HepG2 (cell line): Measurements from ENCODE around the gene EHD4. TPM values are rescaled to one million over a fixed set of nuclear protein-coding genes. Genes with fewer than 3 reads are reported as not detected.

Experiments
- AGO2 ChIP-seq: fragments of 200-400 bp; formaldehyde crosslinking; optimal IDR thresholded peaks from 2 replicates; pipeline ENCODE3; 2017; ENCODE audit warnings: mild to moderate bottlenecking, low read depth, low read length, moderate library complexity
- ARID2 ChIP-seq: sonication (generic); formaldehyde crosslinking; IDR thresholded peaks from 2 replicates; pipeline ENCODE4 v1.8.1; 2022; ENCODE audit warnings: mild to moderate bottlenecking, missing genetic modification reagents, borderline replicate concordance
- ARID4A ChIP-seq: sonication (generic); formaldehyde crosslinking; IDR thresholded peaks from 2 replicates; pipeline ENCODE4 v1.5.0; 2020; ENCODE audit warnings: mild to moderate bottlenecking, missing genetic modification reagents, borderline replicate concordance
- BCL6 ChIP-seq: IDR thresholded peaks from 2 replicates; pipeline ENCODE4 v1.6.1; 2016; ENCODE audit warnings: missing genetic modification reagents, missing compliant biosample characterization
- CBX2 ChIP-seq, 2 experiments: fragments of 200-600 bp in 1 of 2; sonication (generic); formaldehyde crosslinking in 1 of 2; IDR thresholded peaks; 2 replicates each; pipeline versions ENCODE4 v1.7.0 to v1.8.1; 2018 to 2022; ENCODE audit warnings: low read depth in 2 of 2, low read length in 1 of 2, mild to moderate bottlenecking in 1 of 2, missing genetic modification reagents in 1 of 2
- CEBPG ChIP-seq: IDR thresholded peaks from 2 replicates; pipeline ENCODE4 v1.6.1; 2016
- FOXO1 ChIP-seq: sonication (generic); formaldehyde crosslinking; IDR thresholded peaks from 2 replicates; pipeline ENCODE4 v1.4.0; 2020; ENCODE audit warnings: missing genetic modification reagents
- GTF2F1 ChIP-seq: fragments of 150-350 bp; IDR thresholded peaks from 2 replicates; pipeline ENCODE4 v1.6.1; 2014; ENCODE audit warnings: low read length
- GTF3A ChIP-seq: sonication (generic); formaldehyde crosslinking; conservative IDR thresholded peaks from 2 replicates; pipeline ENCODE4 v1.4.0; 2020; ENCODE audit warnings: mild to moderate bottlenecking, missing genetic modification reagents
- HDAC2 ChIP-seq: sonication (generic); formaldehyde crosslinking; IDR thresholded peaks from 2 replicates; pipeline ENCODE4 v1.4.0; 2020; ENCODE audit warnings: missing genetic modification reagents
- HOXA5 ChIP-seq: sonication (generic); formaldehyde crosslinking; IDR thresholded peaks from 2 replicates; pipeline ENCODE4 v1.4.0; 2020; ENCODE audit warnings: missing genetic modification reagents
- KAT8 ChIP-seq: IDR thresholded peaks from 2 replicates; pipeline ENCODE4 v1.6.1; 2016; ENCODE audit warnings: missing genetic modification reagents, missing compliant biosample characterization
- KDM1A ChIP-seq: IDR thresholded peaks from 2 replicates; pipeline ENCODE4 v1.6.1; 2016; ENCODE audit warnings: missing compliant biosample characterization
- MAFK ChIP-seq, 2 experiments: IDR thresholded peaks in 1 of 2; conservative IDR thresholded peaks in 1 of 2; 2 replicates each; pipeline ENCODE4 v1.6.1; 2011; ENCODE audit warnings: improper control_type of control experiment in 2 of 2, low read length in 2 of 2
- PATZ1 ChIP-seq: sonication (generic); formaldehyde crosslinking; IDR thresholded peaks from 2 replicates; pipeline ENCODE4 v1.4.0; 2020; ENCODE audit warnings: missing genetic modification reagents
- RARA ChIP-seq: IDR thresholded peaks from 2 replicates; pipeline ENCODE4 v1.6.1; 2016; ENCODE audit warnings: missing genetic modification reagents, missing compliant biosample characterization
- SKI ChIP-seq: fragments of 450-650 bp; IDR thresholded peaks from one replicate; pipeline ENCODE4 v1.6.1; 2018; ENCODE audit warnings: mild to moderate bottlenecking; ENCODE audit not compliant: partially characterized antibody
- ZBTB25 ChIP-seq: IDR thresholded peaks from 2 replicates; pipeline ENCODE4 v1.6.1; 2018; ENCODE audit warnings: missing genetic modification reagents
- ZFP1 ChIP-seq: IDR thresholded peaks from 2 replicates; pipeline ENCODE4 v1.6.1; 2016
- ZNF143 ChIP-seq: sonication (generic); formaldehyde crosslinking; IDR thresholded peaks from 2 replicates; pipeline ENCODE4 v1.4.0; 2020; ENCODE audit warnings: missing genetic modification reagents
- ZNF3 ChIP-seq: IDR thresholded peaks from 2 replicates; pipeline ENCODE4 v1.7.0; 2017; ENCODE audit warnings: inconsistent platforms
- ZNF543 ChIP-seq: sonication (generic); formaldehyde crosslinking; IDR thresholded peaks from 2 replicates; pipeline ENCODE4 v1.4.0; 2020; ENCODE audit warnings: mild to moderate bottlenecking, missing genetic modification reagents
- ZNF780A ChIP-seq: sonication (generic); formaldehyde crosslinking; IDR thresholded peaks from 2 replicates; pipeline ENCODE4 v1.8.0; 2022; ENCODE audit warnings: mild to moderate bottlenecking, missing genetic modification reagents, moderate library complexity
- ZNF792 ChIP-seq: IDR thresholded peaks from 2 replicates; pipeline ENCODE4 v1.6.1; 2016
- ZNF879 ChIP-seq: sonication (generic); formaldehyde crosslinking; IDR thresholded peaks from 2 replicates; pipeline ENCODE4 v1.8.1; 2023; ENCODE audit warnings: missing genetic modification reagents
- polyA plus RNA-seq, 8 experiments: library from polyadenylated mRNA; depleted of rRNA in 3 of 8; stranded (reverse) in 7 of 8; unstranded in 1 of 8; fragments of >200 nt; fragmentation: Illumina TruSeq in 4 of 8; extraction: Trizol in 4 of 8; gene quantifications; 2 replicates each; pipeline versions ENCODE4 v1.2.1 to v1.2.3, GENCODE V29; 2011 to 2016; ENCODE audit warnings: low read depth in 4 of 8, missing spikeins in 1 of 8, mixed read lengths in 1 of 8; ENCODE audit not compliant: insufficient read depth in 1 of 8
- total RNA-seq, 5 experiments: library from RNA; depleted of rRNA; stranded (reverse); fragments of >200 nt; fragmentation: Illumina TruSeq; extraction: Trizol; gene quantifications; 2 replicates each; pipeline ENCODE4 v1.2.3, GENCODE V29; 2016; ENCODE audit warnings: low read depth in 1 of 5

Gene EHD4
- total and polyA plus RNA-seq, 2 of the 13 experiments (the other 11 are each of a cell fraction or from before 2014, with no cell fraction given): 3.1 to 4.8 TPM

GRCh38 chr15:41928100-41928499 is 44.3 kb downstream of the EHD4 start (continued):
- TF ChIP-seq ARID4A (CRISPR knock-in tag) (no peak), KAT8 (peak; percentile 45), BCL6 (CRISPR knock-in tag) (peak; percentile 71), ZNF792 (no peak), ARID2 (no peak), ZNF3 (no peak), AGO2 (no peak), RARA (CRISPR knock-in tag) (0 out of 2 replicates have a peak, but pooled peaks have one; percentile 31), CEBPG (peak; percentile 58), FOXO1 (CRISPR knock-in tag) (0 out of 2 replicates have a peak, but pooled peaks have one; percentile 31), HDAC2 (CRISPR knock-in tag) (peak; percentile 50), KDM1A (CRISPR knock-in tag) (0 out of 2 replicates have a peak, but pooled peaks have one; percentile 27), ZNF879 (CRISPR knock-in tag) (no peak), GTF3A (CRISPR knock-in tag) (no peak), PATZ1 (CRISPR knock-in tag) (0 out of 2 replicates have a peak, but pooled peaks have one; percentile 21), HOXA5 (CRISPR knock-in tag) (no peak), ZBTB25 (CRISPR knock-in tag) (no peak), ZFP1 (CRISPR knock-in tag) (no peak), MAFK (conservative IDR thresholded peaks at IDR 0.05 in 1 of 2, IDR thresholded peaks at IDR 0.05 in 1 of 2; ENCODE audit: low read length in 2 of 2) (0 out of 4 replicates have a peak, but pooled peaks have one; percentile 0 to 23), SKI (peak; percentile 50), ZNF780A (CRISPR knock-in tag) (no peak), ZNF543 (CRISPR knock-in tag) (no peak), ZNF143 (no peak), GTF2F1 (no peak), CBX2 (IDR thresholded peaks at IDR 0.05; ENCODE audit: low read depth, low read length) (no peak), CBX2 (CRISPR knock-in tag; IDR thresholded peaks at IDR 0.05; ENCODE audit: low read depth) (no peak)
